Heart left ventricle (tissue), 13 donors: ENCODE data around the gene GATA6.

Experiments
- POLR2A ChIP-seq, 2 donors: fragments of 450-650 bp; IDR thresholded peaks; one replicate each; pipeline ENCODE4 v1.6.1; 2017; ENCODE audit warnings: antibody characterized with exemption in 2 of 2, mild to moderate bottlenecking in 2 of 2, moderate library complexity in 2 of 2
- TF ChIP-seq, protein P1 (sequence below), 12 donors: fragments of 200-600 bp; sonication (generic) in 4 of 12; IDR thresholded peaks; one replicate each; pipeline versions ENCODE4 v1.5.0 to v1.8.0; 2018 to 2022; ENCODE audit warnings: antibody characterized with exemption in 12 of 12, mild to moderate bottlenecking in 5 of 12
- donor health status: ischemic (EF 13 %, LVEDD 7.1; RV severe dilation, severe dysfunction).
- donor health status: DM: no; HTN: yes; CAD: no.
- donor health status: DM: no; HTN: no; CAD: no.
- donor health status: ischemic (EF 25% LVEDD 6.9; RV normal size, moderate dysfunction).
- donor health status: ischemic (EF 25% LVEDD 5.7; RV mildly dilated, moderate dysfunction).
- donor health status: ischemic (EF 35%, LVEDD 5.7; RV mildly dilated, moderate dysfunction).
- donor health status: nonischemic (EF 11% LVEDD 7.7; RV severe dilation, severe dysfunction).
- donor health status: DM: yes; HTN: yes; CAD: no.
- donor health status: PGD.
- donor health status: ischemic (EF 29% LVEDD 5.4; RV normal size, mild dysfunction).
- donor health status: nonischemic (EF 23%, LVEDD 6.1; RV moderate dilation, normal function).

DNA sequence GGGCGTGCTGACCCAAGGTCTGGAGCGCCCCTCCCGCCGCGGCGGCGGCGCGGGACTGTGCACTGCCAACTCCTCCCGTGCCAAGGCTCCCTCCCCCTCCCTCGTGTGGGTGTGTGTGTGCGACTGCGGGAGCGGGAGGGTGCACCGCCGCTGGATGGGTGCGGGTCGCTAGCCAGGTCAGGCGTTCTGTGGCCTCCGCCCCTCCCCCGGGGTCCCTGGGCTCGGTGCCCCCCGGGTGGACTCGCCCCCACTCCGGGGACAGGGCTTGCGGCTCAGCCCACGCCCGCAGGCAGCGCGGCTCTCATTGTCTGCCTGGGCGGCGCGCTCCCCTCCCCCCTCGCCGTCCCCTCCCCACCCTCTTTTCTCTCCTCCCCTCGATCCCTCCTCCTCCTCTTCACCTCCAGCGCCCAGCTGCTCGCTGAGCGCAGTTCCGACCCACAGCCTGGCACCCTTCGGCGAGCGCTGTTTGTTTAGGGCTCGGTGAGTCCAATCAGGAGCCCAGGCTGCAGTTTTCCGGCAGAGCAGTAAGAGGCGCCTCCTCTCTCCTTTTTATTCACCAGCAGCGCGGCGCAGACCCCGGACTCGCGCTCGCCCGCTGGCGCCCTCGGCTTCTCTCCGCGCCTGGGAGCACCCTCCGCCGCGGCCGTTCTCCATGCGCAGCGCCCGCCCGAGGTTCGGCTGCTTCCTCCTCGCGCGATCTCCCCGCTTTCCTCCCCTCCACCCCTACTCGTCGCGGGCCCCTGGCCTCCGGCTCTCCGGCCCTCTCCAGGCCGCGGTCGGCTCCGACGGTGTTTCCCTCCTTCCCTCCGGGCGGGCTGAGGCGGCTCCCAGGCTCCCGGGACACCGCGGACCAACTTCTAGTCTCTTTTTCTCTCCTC is at the start of gene GATA6:
- TF ChIP-seq, protein P1, sequence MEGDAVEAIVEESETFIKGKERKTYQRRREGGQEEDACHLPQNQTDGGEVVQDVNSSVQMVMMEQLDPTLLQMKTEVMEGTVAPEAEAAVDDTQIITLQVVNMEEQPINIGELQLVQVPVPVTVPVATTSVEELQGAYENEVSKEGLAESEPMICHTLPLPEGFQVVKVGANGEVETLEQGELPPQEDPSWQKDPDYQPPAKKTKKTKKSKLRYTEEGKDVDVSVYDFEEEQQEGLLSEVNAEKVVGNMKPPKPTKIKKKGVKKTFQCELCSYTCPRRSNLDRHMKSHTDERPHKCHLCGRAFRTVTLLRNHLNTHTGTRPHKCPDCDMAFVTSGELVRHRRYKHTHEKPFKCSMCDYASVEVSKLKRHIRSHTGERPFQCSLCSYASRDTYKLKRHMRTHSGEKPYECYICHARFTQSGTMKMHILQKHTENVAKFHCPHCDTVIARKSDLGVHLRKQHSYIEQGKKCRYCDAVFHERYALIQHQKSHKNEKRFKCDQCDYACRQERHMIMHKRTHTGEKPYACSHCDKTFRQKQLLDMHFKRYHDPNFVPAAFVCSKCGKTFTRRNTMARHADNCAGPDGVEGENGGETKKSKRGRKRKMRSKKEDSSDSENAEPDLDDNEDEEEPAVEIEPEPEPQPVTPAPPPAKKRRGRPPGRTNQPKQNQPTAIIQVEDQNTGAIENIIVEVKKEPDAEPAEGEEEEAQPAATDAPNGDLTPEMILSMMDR (IDR thresholded peaks at IDR 0.05): peak in 9 of 12 donors; percentile 17 to 64 (median 47)
- peak; percentile 50 to 91 for TF ChIP-seq POLR2A (IDR thresholded peaks at IDR 0.05)
